Measurements from ENCODE around the gene ZNF599. TPM values are rescaled to one million over a fixed set of nuclear protein-coding genes. Genes with fewer than 3 reads are reported as not detected.
A peak's percentile ranks its signal among the peaks of the same experiment; 100 is the strongest.

Gene ZNF599
- total and polyA plus RNA-seq, 2 experiments from 2014 or later = 6.0 to 6.2 TPM

DNA sequence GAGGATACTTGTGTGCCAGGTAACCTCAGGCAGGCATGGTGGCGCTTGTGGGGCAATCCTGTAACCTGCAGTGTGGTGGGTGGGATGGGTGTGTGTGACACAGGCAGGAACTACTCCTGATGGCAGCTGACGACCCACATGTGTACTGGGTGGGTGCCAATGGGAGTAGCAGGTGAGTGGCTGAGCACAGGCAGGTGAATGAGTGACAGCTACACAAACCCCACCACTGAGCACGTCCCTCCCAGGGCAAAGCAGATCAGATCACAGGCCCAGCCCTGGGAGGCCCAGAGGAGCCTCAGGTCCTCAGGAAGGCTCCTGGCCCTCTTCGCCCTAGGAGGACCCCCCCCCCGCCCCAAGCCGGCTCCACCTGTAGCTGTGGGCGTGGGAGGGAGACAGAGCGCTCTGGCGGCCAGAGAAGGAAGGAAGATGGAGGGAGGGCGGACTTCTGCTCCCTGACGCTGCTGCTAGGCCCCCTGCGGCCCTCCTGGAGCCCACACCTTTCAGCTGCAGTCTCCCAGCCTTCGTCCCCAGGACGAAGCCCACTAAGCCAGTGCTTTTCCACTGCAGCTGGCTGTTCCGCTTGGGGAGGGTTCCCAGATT lies 40.3 kb downstream of the ZNF599 start:
- H3K27me3 ChIP-seq = no peaks in the 10 kb centered on the region
- no peaks in the 10 kb centered on the region for H4K20me1 ChIP-seq (ENCODE audit: insufficient read depth, poor library complexity, severe bottlenecking)
- peaks cover 8% of the 10 kb centered on the region for H3K9me3 ChIP-seq (ENCODE audit: low read depth)
- peak; percentile 42 for DNase-seq (ENCODE audit: low spot score)
- peak overlapping the region; percentile 85 for H3K4me3 ChIP-seq
- H3K79me2 ChIP-seq = peaks cover 21% of the 10 kb centered on the region
- peak overlapping the region; percentile 84 for H3K4me2 ChIP-seq
- no peaks in the 10 kb centered on the region for H3K9me2 ChIP-seq (replicated peaks; ENCODE audit: insufficient read depth)
- TF ChIP-seq EZH2 (IDR thresholded peaks at IDR 0.05; ENCODE audit: borderline replicate concordance) (no peak), EZH2phosphoT487 (IDR thresholded peaks at IDR 0.05; ENCODE audit: low read depth, severe bottlenecking, unreplicated experiment) (no peak)
- TF ChIP-seq, protein P1, sequence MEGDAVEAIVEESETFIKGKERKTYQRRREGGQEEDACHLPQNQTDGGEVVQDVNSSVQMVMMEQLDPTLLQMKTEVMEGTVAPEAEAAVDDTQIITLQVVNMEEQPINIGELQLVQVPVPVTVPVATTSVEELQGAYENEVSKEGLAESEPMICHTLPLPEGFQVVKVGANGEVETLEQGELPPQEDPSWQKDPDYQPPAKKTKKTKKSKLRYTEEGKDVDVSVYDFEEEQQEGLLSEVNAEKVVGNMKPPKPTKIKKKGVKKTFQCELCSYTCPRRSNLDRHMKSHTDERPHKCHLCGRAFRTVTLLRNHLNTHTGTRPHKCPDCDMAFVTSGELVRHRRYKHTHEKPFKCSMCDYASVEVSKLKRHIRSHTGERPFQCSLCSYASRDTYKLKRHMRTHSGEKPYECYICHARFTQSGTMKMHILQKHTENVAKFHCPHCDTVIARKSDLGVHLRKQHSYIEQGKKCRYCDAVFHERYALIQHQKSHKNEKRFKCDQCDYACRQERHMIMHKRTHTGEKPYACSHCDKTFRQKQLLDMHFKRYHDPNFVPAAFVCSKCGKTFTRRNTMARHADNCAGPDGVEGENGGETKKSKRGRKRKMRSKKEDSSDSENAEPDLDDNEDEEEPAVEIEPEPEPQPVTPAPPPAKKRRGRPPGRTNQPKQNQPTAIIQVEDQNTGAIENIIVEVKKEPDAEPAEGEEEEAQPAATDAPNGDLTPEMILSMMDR (IDR thresholded peaks at IDR 0.05; ENCODE audit: poor library complexity) = no peak
- H3K36me3 ChIP-seq (replicated peaks; ENCODE audit: insufficient read depth, low read depth) = no peaks in the 10 kb centered on the region
- H3K4me1 ChIP-seq (ENCODE audit: insufficient read depth) = peaks cover 12% of the 10 kb centered on the region
- H2AFZ ChIP-seq = peak overlapping the region; percentile 87
- peak overlapping the region; percentile 99 for H3K27ac ChIP-seq
- WGBS (ENCODE audit: low lambda C conversion rate, missing lambda C conversion rate) = 56% methylated on average over 13 of the region's 15 CpGs

- H3K4me1 ChIP-seq (ENCODE audit: insufficient read depth) = peaks cover 12% of the 10 kb centered on the region
- WGBS (ENCODE audit: low lambda C conversion rate, missing lambda C conversion rate) = 80% methylated on average over 7 of the region's 7 CpGs
- no peaks in the 10 kb centered on the region for H3K9me2 ChIP-seq (replicated peaks; ENCODE audit: insufficient read depth)
- DNase-seq (ENCODE audit: low spot score) = no peak
- no peak overlapping the region for H2AFZ ChIP-seq
- H3K79me2 ChIP-seq = peaks cover 17% of the 10 kb centered on the region
- H3K36me3 ChIP-seq (replicated peaks; ENCODE audit: insufficient read depth, low read depth) = no peaks in the 10 kb centered on the region
- no peak overlapping the region for H3K27ac ChIP-seq
- H3K9me3 ChIP-seq (ENCODE audit: low read depth) = peaks cover 2% of the 10 kb centered on the region
- H3K27me3 ChIP-seq = no peaks in the 10 kb centered on the region
- H3K4me2 ChIP-seq = no peak overlapping the region
- H3K4me3 ChIP-seq = no peak overlapping the region
- no peaks in the 10 kb centered on the region for H4K20me1 ChIP-seq (ENCODE audit: insufficient read depth, poor library complexity, severe bottlenecking)
- TF ChIP-seq EZH2 (IDR thresholded peaks at IDR 0.05; ENCODE audit: borderline replicate concordance) = no peak
- TF ChIP-seq, protein P1 (IDR thresholded peaks at IDR 0.05; ENCODE audit: poor library complexity) = no peak
- no peak for TF ChIP-seq EZH2phosphoT487 (IDR thresholded peaks at IDR 0.05; ENCODE audit: low read depth, severe bottlenecking, unreplicated experiment)
Measured at GRCh38 chr19:34731964-34732363, 41.1 kb downstream of the ZNF599 start.

GRCh38 chr19:34731019-34731829 lies 41.8 kb downstream of the ZNF599 start:
- Histone ChIP-seq H3K79me2 (peaks cover 15% of the 10 kb centered on the region), H3K4me2 (no peak overlapping the region), H3K9me3 (ENCODE audit: low read depth) (no peaks in the 10 kb centered on the region), H3K27me3 (no peaks in the 10 kb centered on the region), H2AFZ (no peak overlapping the region), H3K9me2 (replicated peaks; ENCODE audit: insufficient read depth) (no peaks in the 10 kb centered on the region), H3K4me3 (no peak overlapping the region), H3K27ac (no peak overlapping the region), H4K20me1 (ENCODE audit: insufficient read depth, poor library complexity, severe bottlenecking) (no peaks in the 10 kb centered on the region), H3K36me3 (replicated peaks; ENCODE audit: insufficient read depth, low read depth) (no peaks in the 10 kb centered on the region), H3K4me1 (ENCODE audit: insufficient read depth) (peaks cover 12% of the 10 kb centered on the region)
- 91% methylated on average over 11 of the region's 11 CpGs for WGBS (ENCODE audit: low lambda C conversion rate, missing lambda C conversion rate)
- no peak for DNase-seq (ENCODE audit: low spot score)
- TF ChIP-seq EZH2phosphoT487 (IDR thresholded peaks at IDR 0.05; ENCODE audit: low read depth, severe bottlenecking, unreplicated experiment) (no peak), EZH2 (IDR thresholded peaks at IDR 0.05; ENCODE audit: borderline replicate concordance) (no peak)
- TF ChIP-seq, protein P1 (IDR thresholded peaks at IDR 0.05; ENCODE audit: poor library complexity) = no peak
